Nephron (organoid): Measurements from ENCODE around the gene METRNL.
"Not testable (repeated sequence)": the region's sequence is repeated elsewhere in the genome, so short reads cannot be mapped to it uniquely, and the experiment has no call there.

ENCODE experiments used
- H3K27ac Mint-ChIP-seq, 3 experiments: 2 replicates each; pipeline ENCODE4 v1.8.0; 2020; ENCODE audit warnings: mixed read lengths in 3 of 3, mild to moderate bottlenecking in 2 of 3, moderate library complexity in 1 of 3
- H3K27me3 Mint-ChIP-seq: 2 replicates; pipeline ENCODE4 v1.8.0; 2021; ENCODE audit warnings: low read depth, mild to moderate bottlenecking, moderate library complexity, mixed read lengths
- H3K36me3 Mint-ChIP-seq: 2 replicates; pipeline ENCODE4 v1.8.0; 2020; ENCODE audit warnings: low read depth, mixed read lengths
- H3K4me1 Mint-ChIP-seq: 2 replicates; pipeline ENCODE4 v1.8.0; 2020; ENCODE audit warnings: mixed read lengths
- H3K4me3 Mint-ChIP-seq, 3 experiments: 2 replicates each; pipeline ENCODE4 v1.8.0; 2020; ENCODE audit warnings: mild to moderate bottlenecking in 3 of 3, mixed read lengths in 3 of 3, moderate library complexity in 2 of 3
- H3K9me3 Mint-ChIP-seq: 2 replicates; pipeline ENCODE4 v1.8.0; 2020; ENCODE audit warnings: mixed read lengths
- TF ChIP-seq, protein P1 (sequence below), 3 experiments: fragments of 200-600 bp; sonication (generic); IDR thresholded peaks; one replicate each; pipeline ENCODE4 v1.5.0; 2021; ENCODE audit warnings: antibody characterized with exemption in 3 of 3; ENCODE audit not compliant: unreplicated experiment in 3 of 3

METRNL gene, protein sequence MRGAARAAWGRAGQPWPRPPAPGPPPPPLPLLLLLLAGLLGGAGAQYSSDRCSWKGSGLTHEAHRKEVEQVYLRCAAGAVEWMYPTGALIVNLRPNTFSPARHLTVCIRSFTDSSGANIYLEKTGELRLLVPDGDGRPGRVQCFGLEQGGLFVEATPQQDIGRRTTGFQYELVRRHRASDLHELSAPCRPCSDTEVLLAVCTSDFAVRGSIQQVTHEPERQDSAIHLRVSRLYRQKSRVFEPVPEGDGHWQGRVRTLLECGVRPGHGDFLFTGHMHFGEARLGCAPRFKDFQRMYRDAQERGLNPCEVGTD

DNA sequence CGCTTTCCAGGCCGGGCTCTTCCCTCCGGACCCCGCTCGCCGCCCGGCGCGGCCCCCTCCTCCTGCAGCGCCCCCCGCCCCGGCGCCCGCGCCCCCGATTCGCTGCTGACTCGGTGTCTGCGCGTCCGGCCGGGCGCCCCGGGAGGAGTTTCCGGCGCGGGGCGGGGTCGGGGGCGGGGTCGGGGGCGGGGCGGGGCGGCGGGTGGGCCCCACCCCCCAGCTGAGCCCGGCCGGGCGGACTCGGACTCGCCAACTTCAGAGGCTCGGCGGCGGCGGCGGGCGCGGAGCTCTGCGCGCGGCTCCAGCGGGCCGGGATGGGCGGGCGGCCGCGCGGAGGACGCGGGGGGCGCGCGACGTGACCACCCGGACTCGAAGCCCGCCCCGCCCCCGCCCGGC is at the start of gene METRNL:
Gene METRNL, plus strand, starts transcription at position 258 of the 396 bp plus-strand sequence. CDS start 207 bp downstream, outside the sequence.
- peak within 1 kb of the TSS in 2 of 3 experiments; percentile 40 to 73 for H3K4me3 Mint-ChIP-seq
- TF ChIP-seq, protein P1, sequence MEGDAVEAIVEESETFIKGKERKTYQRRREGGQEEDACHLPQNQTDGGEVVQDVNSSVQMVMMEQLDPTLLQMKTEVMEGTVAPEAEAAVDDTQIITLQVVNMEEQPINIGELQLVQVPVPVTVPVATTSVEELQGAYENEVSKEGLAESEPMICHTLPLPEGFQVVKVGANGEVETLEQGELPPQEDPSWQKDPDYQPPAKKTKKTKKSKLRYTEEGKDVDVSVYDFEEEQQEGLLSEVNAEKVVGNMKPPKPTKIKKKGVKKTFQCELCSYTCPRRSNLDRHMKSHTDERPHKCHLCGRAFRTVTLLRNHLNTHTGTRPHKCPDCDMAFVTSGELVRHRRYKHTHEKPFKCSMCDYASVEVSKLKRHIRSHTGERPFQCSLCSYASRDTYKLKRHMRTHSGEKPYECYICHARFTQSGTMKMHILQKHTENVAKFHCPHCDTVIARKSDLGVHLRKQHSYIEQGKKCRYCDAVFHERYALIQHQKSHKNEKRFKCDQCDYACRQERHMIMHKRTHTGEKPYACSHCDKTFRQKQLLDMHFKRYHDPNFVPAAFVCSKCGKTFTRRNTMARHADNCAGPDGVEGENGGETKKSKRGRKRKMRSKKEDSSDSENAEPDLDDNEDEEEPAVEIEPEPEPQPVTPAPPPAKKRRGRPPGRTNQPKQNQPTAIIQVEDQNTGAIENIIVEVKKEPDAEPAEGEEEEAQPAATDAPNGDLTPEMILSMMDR (IDR thresholded peaks at IDR 0.05; ENCODE audit: unreplicated experiment in 3 of 3): no peak
- H3K27me3 Mint-ChIP-seq: peaks cover 40% of the 10 kb centered on the region
- no peak within 1 kb of the TSS for H3K27ac Mint-ChIP-seq
- H3K9me3 Mint-ChIP-seq: no peaks in the 10 kb centered on the region
- H3K4me1 Mint-ChIP-seq: peaks cover 34% of the 10 kb centered on the region
- no peaks in the 10 kb centered on the region for H3K36me3 Mint-ChIP-seq

DNA sequence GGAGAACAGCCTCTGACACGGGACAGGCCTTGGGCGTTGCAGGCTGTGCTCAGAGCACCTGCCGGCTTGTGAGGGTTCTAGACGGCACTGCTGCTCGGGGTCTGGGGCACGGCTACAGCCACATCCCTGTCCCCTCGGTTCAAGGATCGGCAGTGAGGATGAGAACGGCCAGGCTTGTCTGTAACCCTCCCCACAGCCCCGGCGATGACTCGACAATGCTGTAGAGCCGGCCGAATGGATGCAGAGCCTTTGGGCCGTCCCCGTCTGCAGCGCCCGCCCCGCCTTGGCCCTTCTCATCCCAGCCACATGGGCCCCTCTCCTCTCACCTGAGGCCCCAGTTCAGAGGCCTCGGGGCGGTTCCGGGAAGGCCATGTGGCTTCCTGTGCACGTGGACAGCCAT is 49.0 kb upstream of the METRNL start:
- H3K36me3 Mint-ChIP-seq: peaks cover 66% of the 10 kb centered on the region
- no peak overlapping the region for H3K4me3 Mint-ChIP-seq

DNA sequence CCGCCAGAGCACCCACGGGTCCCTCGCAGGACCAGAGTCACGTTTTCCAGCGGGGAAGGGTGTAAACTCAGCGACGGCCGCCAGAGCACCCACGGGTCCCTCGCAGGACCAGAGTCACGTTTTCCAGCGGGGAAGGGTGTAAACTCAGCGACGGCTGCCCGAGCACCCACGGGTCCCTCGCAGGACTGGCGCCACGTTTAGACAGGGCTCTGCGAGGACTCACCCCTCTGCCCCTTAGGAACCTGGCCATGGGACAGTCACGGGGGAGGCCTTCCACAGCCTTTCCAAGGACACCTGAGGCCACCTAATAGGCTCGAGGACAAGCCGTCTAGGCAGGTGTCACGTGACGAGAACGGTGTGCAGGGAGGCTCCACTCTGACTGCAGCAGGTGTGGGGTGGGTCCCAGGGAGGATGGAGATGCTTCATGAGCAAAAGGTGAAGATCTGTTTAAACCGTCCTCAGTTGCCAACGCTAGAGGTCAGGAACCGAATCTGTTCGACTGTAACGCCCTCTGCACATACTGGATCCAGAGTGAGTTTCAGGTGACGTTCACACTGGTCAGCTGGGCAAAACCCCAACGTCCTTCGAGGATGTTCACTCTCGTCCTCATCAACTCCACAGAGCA is 48.0 kb upstream of the METRNL start:
- TF ChIP-seq, protein P1 (IDR thresholded peaks at IDR 0.05; ENCODE audit: unreplicated experiment in 3 of 3): no peak
- Mint-ChIP-seq H3K9me3 (peaks cover 2% of the 10 kb centered on the region), H3K27me3 (no peaks in the 10 kb centered on the region), H3K4me1 (no peaks in the 10 kb centered on the region), H3K36me3 (peaks cover 65% of the 10 kb centered on the region), H3K4me3 (no peak overlapping the region), H3K27ac (no peak overlapping the region)

More for the DNA sequence above, 49.0 kb upstream of the METRNL start:
- peaks cover 2% of the 10 kb centered on the region for H3K9me3 Mint-ChIP-seq
- no peaks in the 10 kb centered on the region for H3K4me1 Mint-ChIP-seq
- no peak overlapping the region for H3K27ac Mint-ChIP-seq
- TF ChIP-seq, protein P1 (IDR thresholded peaks at IDR 0.05; ENCODE audit: unreplicated experiment in 3 of 3): no peak
- H3K27me3 Mint-ChIP-seq: no peaks in the 10 kb centered on the region

DNA sequence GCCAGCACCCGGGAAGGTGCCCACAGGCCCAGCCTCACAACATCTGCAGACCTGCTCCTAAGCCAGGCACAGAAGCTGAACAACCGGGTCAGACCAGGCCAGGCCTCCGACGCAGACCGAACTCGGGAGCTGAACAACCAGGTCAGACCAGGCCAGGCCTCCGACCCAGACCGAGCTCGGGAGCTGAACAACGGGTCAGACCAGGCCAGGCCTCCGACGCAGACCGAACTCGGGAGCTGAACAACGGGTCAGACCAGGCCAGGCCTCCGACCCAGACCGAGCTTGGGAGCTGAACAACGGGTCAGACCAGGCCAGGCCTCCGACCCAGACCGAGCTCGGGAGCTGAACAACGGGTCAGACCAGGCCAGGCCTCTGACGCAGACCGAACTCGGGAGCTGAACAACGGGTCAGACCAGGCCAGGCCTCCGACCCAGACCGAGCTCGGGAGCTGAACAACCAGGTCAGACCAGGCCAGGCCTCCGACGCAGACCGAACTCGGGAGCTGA is 47.4 kb upstream of the METRNL start:
- not testable (repeated sequence) for H3K27me3 Mint-ChIP-seq, H3K9me3 Mint-ChIP-seq, H3K4me3 Mint-ChIP-seq, H3K27ac Mint-ChIP-seq, H3K4me1 Mint-ChIP-seq
- H3K36me3 Mint-ChIP-seq: peaks cover 71% of the 10 kb centered on the region

DNA sequence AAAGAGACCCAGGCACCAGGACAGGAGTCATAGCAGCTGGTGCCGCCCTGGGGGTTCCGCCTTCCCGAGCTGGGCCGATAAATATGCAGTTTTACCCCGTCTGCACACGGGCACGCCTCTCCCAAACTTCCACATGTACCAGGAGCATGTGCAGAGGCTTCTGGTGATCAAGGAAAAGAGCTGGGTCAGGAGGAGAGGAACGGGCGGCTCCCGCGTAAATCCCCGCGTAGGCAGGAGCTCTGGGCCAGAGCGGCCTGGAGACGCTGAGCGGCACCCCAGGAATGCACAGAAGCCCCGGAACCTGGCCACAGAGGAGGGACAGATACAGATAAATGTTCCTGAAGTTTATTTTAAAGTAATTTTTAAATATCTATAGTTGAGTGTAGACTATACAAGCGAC is 46.6 kb upstream of the METRNL start:
- Mint-ChIP-seq H3K9me3 (peaks cover 4% of the 10 kb centered on the region), H3K4me3 (no peak overlapping the region), H3K27ac (no peak overlapping the region), H3K27me3 (no peaks in the 10 kb centered on the region), H3K36me3 (peaks cover 77% of the 10 kb centered on the region), H3K4me1 (no peaks in the 10 kb centered on the region)
- TF ChIP-seq, protein P1 (IDR thresholded peaks at IDR 0.05; ENCODE audit: unreplicated experiment in 3 of 3): no peak

DNA sequence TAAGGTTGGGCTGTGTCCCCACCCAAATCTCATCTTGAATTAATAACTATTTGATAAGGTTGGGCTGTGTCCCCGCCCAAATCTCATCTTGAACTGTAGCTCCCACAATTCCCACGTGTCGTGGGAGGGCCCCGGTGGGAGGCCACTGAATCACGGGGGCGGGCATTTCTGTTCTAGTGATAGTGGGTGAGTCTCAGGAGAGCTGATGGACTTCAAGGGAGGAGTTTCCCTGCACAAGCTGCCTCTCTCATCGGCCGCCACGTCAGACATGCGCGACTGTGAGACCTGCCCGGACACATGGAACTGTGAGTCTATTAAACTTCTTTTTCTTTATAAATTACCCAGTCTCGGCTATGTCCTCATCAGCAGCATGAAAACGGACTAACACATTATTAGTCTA is 44.9 kb upstream of the METRNL start:
- Mint-ChIP-seq H3K27ac (no peak overlapping the region), H3K4me3 (no peak overlapping the region), H3K36me3 (peaks cover 75% of the 10 kb centered on the region), H3K9me3 (peaks cover 7% of the 10 kb centered on the region), H3K27me3 (no peaks in the 10 kb centered on the region), H3K4me1 (no peaks in the 10 kb centered on the region)
- TF ChIP-seq, protein P1 (IDR thresholded peaks at IDR 0.05; ENCODE audit: unreplicated experiment in 3 of 3): no peak
